Measurements from ENCODE around the gene STS.

Gene STS

DNA sequence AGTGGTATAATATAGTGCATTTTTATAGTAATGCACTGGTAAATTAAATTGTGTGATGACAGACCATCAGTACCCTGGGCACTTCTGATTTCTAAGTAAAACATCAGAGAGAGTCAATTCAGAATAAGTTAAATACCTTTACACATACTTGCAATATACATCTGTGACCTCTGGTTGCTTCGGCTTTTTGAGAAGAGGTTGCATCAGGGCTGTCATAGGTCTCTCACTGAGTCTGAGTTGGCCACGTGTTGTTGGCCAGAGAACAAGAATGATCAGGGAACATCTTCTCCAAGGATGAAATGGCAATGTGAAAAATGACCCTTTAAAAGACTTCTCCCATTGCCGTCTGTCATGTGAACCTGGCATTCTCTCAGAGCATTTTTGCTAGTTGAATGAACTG, 37.3 kb downstream of the STS start:
- peaks cover 3% of the 10 kb centered on the region; the same call in 1 of the 2 replicates for H3K9me3 ChIP-seq (ENCODE audit: control insufficient read depth, insufficient read depth, low read length)
- no peaks in the 10 kb centered on the region for H3K27me3 ChIP-seq (ENCODE audit: control insufficient read depth, insufficient read depth, low read length)
- no peaks in the 10 kb centered on the region for H3K4me1 ChIP-seq (ENCODE audit: control insufficient read depth, insufficient read depth, low read length)
- H3K27ac ChIP-seq (ENCODE audit: low read depth, low read length) = no peak overlapping the region
- H3K9ac ChIP-seq (ENCODE audit: low read depth, low read length) = no peak overlapping the region
- no peak overlapping the region for H3K4me3 ChIP-seq (ENCODE audit: low read depth, low read length)
- H3K36me3 ChIP-seq (ENCODE audit: control insufficient read depth, insufficient read depth, low read length) = no peaks in the 10 kb centered on the region

DNA sequence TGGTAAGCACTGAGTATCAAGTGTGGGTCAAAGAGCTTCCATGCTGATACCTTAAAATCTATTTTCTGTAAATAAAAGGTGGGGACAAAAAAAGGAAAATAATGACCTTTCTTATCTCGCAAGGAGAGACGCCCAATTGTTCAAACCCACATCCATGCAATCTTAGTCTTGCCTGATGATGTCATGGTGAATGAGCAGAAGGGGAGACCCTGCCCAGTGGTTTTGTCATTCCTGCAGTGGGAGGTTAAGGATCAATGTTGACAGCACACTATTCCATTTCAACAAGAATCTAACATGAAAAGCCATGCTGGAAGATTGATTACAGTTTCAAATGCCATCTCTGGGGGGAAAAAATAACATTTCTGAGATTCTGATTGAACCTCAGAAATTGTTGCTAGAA, 41.2 kb downstream of the STS start:
- no peaks in the 10 kb centered on the region for H3K4me1 ChIP-seq (ENCODE audit: control insufficient read depth, insufficient read depth, low read length)
- no peak overlapping the region for H3K27ac ChIP-seq (ENCODE audit: low read depth, low read length)
- no peak overlapping the region for H3K9ac ChIP-seq (ENCODE audit: low read depth, low read length)
- H3K36me3 ChIP-seq (ENCODE audit: control insufficient read depth, insufficient read depth, low read length) = no peaks in the 10 kb centered on the region
- H3K9me3 ChIP-seq (ENCODE audit: control insufficient read depth, insufficient read depth, low read length) = peaks cover 3% of the 10 kb centered on the region; the same call in 1 of the 2 replicates
- no peaks in the 10 kb centered on the region for H3K27me3 ChIP-seq (ENCODE audit: control insufficient read depth, insufficient read depth, low read length)
- no peak overlapping the region for H3K4me3 ChIP-seq (ENCODE audit: low read depth, low read length)

GRCh38 chrX:7190157-7190556, 42.6 kb downstream of the STS start:
- H3K27me3 ChIP-seq (ENCODE audit: control insufficient read depth, insufficient read depth, low read length) = no peaks in the 10 kb centered on the region
- peaks cover 3% of the 10 kb centered on the region; the same call in 1 of the 2 replicates for H3K9me3 ChIP-seq (ENCODE audit: control insufficient read depth, insufficient read depth, low read length)
- H3K4me3 ChIP-seq (ENCODE audit: low read depth, low read length) = no peak overlapping the region
- no peaks in the 10 kb centered on the region for H3K4me1 ChIP-seq (ENCODE audit: control insufficient read depth, insufficient read depth, low read length)
- H3K36me3 ChIP-seq (ENCODE audit: control insufficient read depth, insufficient read depth, low read length) = no peaks in the 10 kb centered on the region
- H3K27ac ChIP-seq (ENCODE audit: low read depth, low read length) = no peak overlapping the region
- H3K9ac ChIP-seq (ENCODE audit: low read depth, low read length) = no peak overlapping the region

DNA sequence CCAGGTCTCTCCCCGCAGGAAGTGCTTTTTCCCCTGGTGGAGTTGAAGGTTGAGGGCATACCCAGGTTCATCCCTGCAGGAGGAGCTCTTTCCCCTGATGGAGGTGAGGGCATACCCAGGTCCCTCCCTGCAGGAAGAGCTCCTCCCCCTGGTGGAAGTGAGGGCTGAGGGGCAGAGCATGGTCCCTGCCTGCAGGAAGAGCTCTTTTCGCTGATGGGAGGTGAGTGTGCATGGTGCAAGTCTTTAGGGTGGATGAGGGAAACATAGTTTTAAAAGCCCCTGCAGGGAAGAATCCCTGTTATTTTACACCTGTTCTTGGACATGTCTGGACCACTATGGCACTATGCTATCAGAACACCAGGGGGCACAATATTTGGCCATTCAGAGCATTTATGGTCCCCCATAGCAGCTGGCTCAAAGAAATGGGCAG, 44.2 kb downstream of the STS start:
- Histone ChIP-seq H3K27me3 (ENCODE audit: control insufficient read depth, insufficient read depth, low read length) (no peaks in the 10 kb centered on the region), H3K9me3 (ENCODE audit: control insufficient read depth, insufficient read depth, low read length) (peaks cover 3% of the 10 kb centered on the region; the same call in 1 of the 2 replicates), H3K36me3 (ENCODE audit: control insufficient read depth, insufficient read depth, low read length) (no peaks in the 10 kb centered on the region), H3K4me1 (ENCODE audit: control insufficient read depth, insufficient read depth, low read length) (peaks cover 12% of the 10 kb centered on the region), H3K4me3 (ENCODE audit: low read depth, low read length) (no peak overlapping the region), H3K9ac (ENCODE audit: low read depth, low read length) (no peak overlapping the region), H3K27ac (ENCODE audit: low read depth, low read length) (no peak overlapping the region)

GRCh38 chrX:7192871-7193270, 45.4 kb downstream of the STS start:
- H3K9ac ChIP-seq (ENCODE audit: low read depth, low read length) = no peak overlapping the region
- no peak overlapping the region for H3K4me3 ChIP-seq (ENCODE audit: low read depth, low read length)
- H3K27ac ChIP-seq (ENCODE audit: low read depth, low read length) = no peak overlapping the region
- H3K9me3 ChIP-seq (ENCODE audit: control insufficient read depth, insufficient read depth, low read length) = peaks cover 3% of the 10 kb centered on the region; the same call in 1 of the 2 replicates
- H3K36me3 ChIP-seq (ENCODE audit: control insufficient read depth, insufficient read depth, low read length) = no peaks in the 10 kb centered on the region
- peaks cover 13% of the 10 kb centered on the region for H3K4me1 ChIP-seq (ENCODE audit: control insufficient read depth, insufficient read depth, low read length)
- H3K27me3 ChIP-seq (ENCODE audit: control insufficient read depth, insufficient read depth, low read length) = no peaks in the 10 kb centered on the region

- no peak overlapping the region for H3K4me3 ChIP-seq (ENCODE audit: low read depth, low read length)
- no peak overlapping the region for H3K27ac ChIP-seq (ENCODE audit: low read depth, low read length)
- peaks cover 3% of the 10 kb centered on the region; the same call in 1 of the 2 replicates for H3K9me3 ChIP-seq (ENCODE audit: control insufficient read depth, insufficient read depth, low read length)
- no peak overlapping the region for H3K9ac ChIP-seq (ENCODE audit: low read depth, low read length)
- no peaks in the 10 kb centered on the region for H3K36me3 ChIP-seq (ENCODE audit: control insufficient read depth, insufficient read depth, low read length)
- no peaks in the 10 kb centered on the region for H3K27me3 ChIP-seq (ENCODE audit: control insufficient read depth, insufficient read depth, low read length)
- peaks cover 13% of the 10 kb centered on the region for H3K4me1 ChIP-seq (ENCODE audit: control insufficient read depth, insufficient read depth, low read length)
These were observed 47.1 kb downstream of the STS start for GRCh38 chrX:7194606-7195005.

Data from HUES48 (cell line).